ENCODE results near the gene HAPSTR1. TPM values are rescaled to one million over a fixed set of nuclear protein-coding genes. Genes with fewer than 3 reads are reported as not detected.

HAPSTR1 gene
- total RNA-seq, 2 donors from 2014 or later, result 50.2 to 57.0 TPM

- Histone ChIP-seq H3K4me1 (peaks cover 34% of the 10 kb centered on the region), H3K4me3 (peak overlapping the region; percentile 85), H3K27ac (no peak overlapping the region), H3K9me3 (no peaks in the 10 kb centered on the region), H3K36me3 (no peaks in the 10 kb centered on the region), H3K9ac (ENCODE audit: low read depth in 2 of 2, low read length in 2 of 2) (no peak overlapping the region), H3K27me3 (no peaks in the 10 kb centered on the region)
- no peak for DNase-seq
- intact Hi-C loops (cut with DNase I), result no loop called here
- no peak for TF ChIP-seq CTCF (IDR thresholded peaks at IDR 0.05)
Measured at GRCh38 chr16:9094011-9094846, 2.8 kb downstream of the HAPSTR1 start.

GRCh38 chr16:9095171-9095570 is 3.7 kb downstream of the HAPSTR1 start:
- DNase-seq, result no peak
- no peak overlapping the region for H3K9ac ChIP-seq (ENCODE audit: low read depth in 2 of 2, low read length in 2 of 2)
- peak overlapping the region; percentile 85 for H3K4me3 ChIP-seq
- H3K4me1 ChIP-seq, result peaks cover 35% of the 10 kb centered on the region
- no peak overlapping the region for H3K27ac ChIP-seq
- intact Hi-C loops (cut with DNase I), result no loop called here
- H3K27me3 ChIP-seq, result no peaks in the 10 kb centered on the region
- no peaks in the 10 kb centered on the region for H3K9me3 ChIP-seq
- no peak for TF ChIP-seq CTCF (IDR thresholded peaks at IDR 0.05)
- H3K36me3 ChIP-seq, result no peaks in the 10 kb centered on the region

- peaks cover 35% of the 10 kb centered on the region for H3K4me1 ChIP-seq
- no peaks in the 10 kb centered on the region for H3K27me3 ChIP-seq
- H3K27ac ChIP-seq, result no peak overlapping the region
- intact Hi-C loops (cut with DNase I), result no loop called here
- no peak overlapping the region for H3K9ac ChIP-seq (ENCODE audit: low read depth in 2 of 2, low read length in 2 of 2)
- no peaks in the 10 kb centered on the region for H3K9me3 ChIP-seq
- TF ChIP-seq CTCF (IDR thresholded peaks at IDR 0.05), result no peak
- H3K4me3 ChIP-seq, result no peak overlapping the region
- no peaks in the 10 kb centered on the region for H3K36me3 ChIP-seq
- no peak for DNase-seq
Measured at GRCh38 chr16:9095656-9096397, 4.4 kb downstream of the HAPSTR1 start.

GRCh38 chr16:9096416-9096952 is 5.0 kb downstream of the HAPSTR1 start:
- Histone ChIP-seq H3K27ac (no peak overlapping the region), H3K9me3 (no peaks in the 10 kb centered on the region), H3K9ac (ENCODE audit: low read depth in 2 of 2, low read length in 2 of 2) (no peak overlapping the region), H3K36me3 (no peaks in the 10 kb centered on the region), H3K27me3 (no peaks in the 10 kb centered on the region), H3K4me1 (peaks cover 35% of the 10 kb centered on the region), H3K4me3 (no peak overlapping the region)
- no peak for TF ChIP-seq CTCF (IDR thresholded peaks at IDR 0.05)
- no peak for DNase-seq
- intact Hi-C loops (cut with DNase I), result no loop called here

GRCh38 chr16:9097266-9098219 is 6.1 kb downstream of the HAPSTR1 start:
- TF ChIP-seq CTCF (IDR thresholded peaks at IDR 0.05), result no peak
- peaks cover 4% of the 10 kb centered on the region for H3K36me3 ChIP-seq
- H3K9ac ChIP-seq (ENCODE audit: low read depth in 2 of 2, low read length in 2 of 2), result no peak overlapping the region

More at GRCh38 chr16:9097266-9098219, 6.1 kb downstream of the HAPSTR1 start:
- Histone ChIP-seq H3K27ac (no peak overlapping the region), H3K9me3 (no peaks in the 10 kb centered on the region), H3K4me1 (peaks cover 35% of the 10 kb centered on the region), H3K4me3 (no peak overlapping the region), H3K27me3 (no peaks in the 10 kb centered on the region)
- DNase-seq, result no peak
- intact Hi-C loops (cut with DNase I), result no loop called here

Measured in colonic mucosa (tissue), 4 donors.